ENCODE data around the gene GALNT11. TPM values are rescaled to one million over a fixed set of nuclear protein-coding genes. Genes with fewer than 3 reads are reported as not detected.
A peak's percentile ranks its signal among the peaks of the same experiment; 100 is the strongest.
"Not testable (repeated sequence)": the region's sequence is repeated elsewhere in the genome, so short reads cannot be mapped to it uniquely, and the experiment has no call there.

GALNT11 gene
- total and polyA plus RNA-seq, 7 experiments from 2014 or later, result 16.0 to 41.3 (median 25.6) TPM

DNA sequence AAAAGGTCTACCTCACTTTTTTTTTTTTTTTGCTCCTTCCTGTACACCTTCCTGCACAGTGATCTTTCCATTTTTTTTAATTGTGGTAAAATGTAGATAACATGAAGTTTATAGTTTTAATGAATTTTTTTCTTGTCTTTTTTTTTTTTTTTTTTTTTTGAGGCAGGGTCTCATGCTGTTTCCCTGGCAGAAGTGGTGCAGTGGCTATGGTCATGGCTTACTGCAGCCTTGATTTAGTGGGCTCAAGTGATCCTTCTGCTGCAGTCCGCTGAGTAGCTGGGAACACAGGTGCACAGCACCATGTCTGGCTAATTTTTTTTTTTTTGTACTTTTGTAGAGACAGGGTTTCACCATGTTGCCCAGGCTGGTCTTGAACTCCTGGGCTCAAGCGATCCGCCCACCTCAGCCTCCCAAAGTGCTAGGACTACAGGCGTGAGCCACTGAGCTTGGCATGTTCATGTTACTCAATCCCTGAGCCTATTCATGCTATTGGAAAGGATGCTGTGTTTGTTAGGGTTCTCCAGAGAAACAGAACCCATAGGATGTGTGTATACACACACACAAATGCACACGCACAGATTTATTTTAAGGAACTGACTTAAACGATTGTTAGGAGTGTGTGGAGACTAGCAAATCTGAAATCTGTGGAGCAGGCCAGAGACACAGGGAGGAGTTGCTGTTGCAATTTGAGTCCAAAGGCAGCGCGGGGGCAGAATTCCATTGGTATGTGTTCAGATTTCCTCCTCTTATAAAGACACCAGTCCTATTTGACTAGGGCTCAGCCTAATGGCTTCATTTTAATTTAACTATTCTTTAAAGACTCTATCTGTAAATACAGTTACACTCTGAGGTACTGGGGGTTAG is 29.1 kb downstream of the GALNT11 start:
- H3K36me3 Mint-ChIP-seq, result peaks cover 4 to 40% (median 20%) of the 10 kb centered on the region in 5 donors
- intact Hi-C loops (cut with micrococcal nuclease), result no loop called here
- no peaks in the 10 kb centered on the region for H3K36me3 ChIP-seq (ENCODE audit: control insufficient read depth in 2 of 3, insufficient read depth in 3 of 3, low read length in 3 of 3)
- H3K27ac ChIP-seq (ENCODE audit: low read depth, low read length), result no peak overlapping the region
- H3K9me3 ChIP-seq (ENCODE audit: control insufficient read depth in 2 of 3, low read length in 3 of 3), result no peaks in the 10 kb centered on the region
- H3K9me3 Mint-ChIP-seq, result peaks cover 0 to 6% (median 0%) of the 10 kb centered on the region in 11 donors
- POLR2A ChIA-PET, result no interaction called here
- H3K4me1 ChIP-seq (ENCODE audit: control insufficient read depth in 2 of 2, insufficient read depth in 2 of 2, low read length in 2 of 2), result no peaks in the 10 kb centered on the region
- ATAC-seq (no peak), DNase-seq (no peak)
- no peaks in the 10 kb centered on the region for H3K27me3 Mint-ChIP-seq
- H3K4me1 Mint-ChIP-seq, result peaks cover 0 to 44% (median 20%) of the 10 kb centered on the region in 7 donors
- H3K27ac Mint-ChIP-seq, result no peak overlapping the region
- no peaks in the 10 kb centered on the region for H3K27me3 ChIP-seq (ENCODE audit: control insufficient read depth in 2 of 2, insufficient read depth in 2 of 2, low read length in 2 of 2)
- H3K4me3 Mint-ChIP-seq, result no peak overlapping the region
- H3K4me3 ChIP-seq (ENCODE audit: low read length), result no peak overlapping the region
- CTCF ChIA-PET, result interaction anchor here (0.7 kb wide), 1 partner anchor 30 kb away, joined by 3 read pairs; no protein-coding TSS in a partner anchor

DNA sequence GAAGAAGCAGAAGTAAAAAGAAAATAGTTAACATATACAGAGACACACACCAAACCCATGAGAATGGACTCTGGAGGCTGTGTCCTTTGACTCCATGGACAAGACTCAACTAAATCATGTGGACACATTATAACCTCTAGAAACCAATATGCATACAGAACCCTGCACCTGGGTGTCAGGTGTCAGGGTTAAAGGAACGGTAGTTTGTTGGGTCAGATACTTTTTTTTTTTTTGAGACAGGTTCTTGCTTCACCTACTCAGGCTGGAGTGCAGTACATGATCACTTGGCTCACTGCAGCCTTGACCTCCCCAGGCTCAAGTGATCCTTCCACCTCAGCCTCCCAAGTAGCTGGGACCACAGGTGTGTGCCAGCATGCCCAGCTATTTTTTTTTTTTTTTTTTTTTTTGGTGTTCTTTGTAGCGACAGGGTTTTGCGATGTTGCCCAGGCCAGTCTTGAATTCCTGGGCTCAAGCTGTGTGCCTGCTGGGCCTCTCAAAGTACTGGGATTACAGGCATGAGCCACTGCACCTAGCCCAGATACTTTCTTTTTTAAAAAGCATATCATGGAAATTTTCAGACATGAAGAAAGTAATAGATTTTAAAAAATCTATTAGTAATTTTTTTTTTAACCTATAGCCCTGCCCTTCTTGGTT is 31.3 kb downstream of the GALNT11 start:
- Histone ChIP-seq H3K4me3 (ENCODE audit: low read length) (no peak overlapping the region), H3K9me3 (ENCODE audit: control insufficient read depth in 2 of 3, low read length in 3 of 3) (no peaks in the 10 kb centered on the region), H3K4me1 (ENCODE audit: control insufficient read depth in 2 of 2, insufficient read depth in 2 of 2, low read length in 2 of 2) (no peaks in the 10 kb centered on the region), H3K27me3 (ENCODE audit: control insufficient read depth in 2 of 2, insufficient read depth in 2 of 2, low read length in 2 of 2) (no peaks in the 10 kb centered on the region), H3K27ac (ENCODE audit: low read depth, low read length) (no peak overlapping the region), H3K36me3 (ENCODE audit: control insufficient read depth in 2 of 3, insufficient read depth in 3 of 3, low read length in 3 of 3) (no peaks in the 10 kb centered on the region)
- CTCF ChIA-PET, result no interaction called here
- POLR2A ChIA-PET, result no interaction called here
- ATAC-seq (no peak), DNase-seq (no peak)
- Mint-ChIP-seq H3K4me1 (peaks cover 0 to 30% (median 15%) of the 10 kb centered on the region in 7 donors), H3K4me3 (no peak overlapping the region), H3K27me3 (no peaks in the 10 kb centered on the region), H3K36me3 (peaks cover 4 to 49% (median 25%) of the 10 kb centered on the region in 5 donors), H3K9me3 (peaks cover 0 to 6% (median 0%) of the 10 kb centered on the region in 11 donors), H3K27ac (no peak overlapping the region)
- intact Hi-C loops (cut with micrococcal nuclease), result no loop called here

- Histone ChIP-seq H3K9me3 (ENCODE audit: control insufficient read depth in 2 of 3, low read length in 3 of 3) (no peaks in the 10 kb centered on the region), H3K27ac (ENCODE audit: low read depth, low read length) (no peak overlapping the region), H3K4me1 (ENCODE audit: control insufficient read depth in 2 of 2, insufficient read depth in 2 of 2, low read length in 2 of 2) (no peaks in the 10 kb centered on the region), H3K27me3 (ENCODE audit: control insufficient read depth in 2 of 2, insufficient read depth in 2 of 2, low read length in 2 of 2) (no peaks in the 10 kb centered on the region), H3K4me3 (ENCODE audit: low read length) (no peak overlapping the region), H3K36me3 (ENCODE audit: control insufficient read depth in 2 of 3, insufficient read depth in 3 of 3, low read length in 3 of 3) (no peaks in the 10 kb centered on the region)
- Mint-ChIP-seq H3K27me3 (no peaks in the 10 kb centered on the region), H3K36me3 (peaks cover 12 to 59% (median 28%) of the 10 kb centered on the region in 5 donors), H3K27ac (no peak overlapping the region), H3K9me3 (peaks cover 0 to 10% (median 4%) of the 10 kb centered on the region in 11 donors), H3K4me1 (peaks cover 0 to 36% (median 22%) of the 10 kb centered on the region in 7 donors), H3K4me3 (no peak overlapping the region)
- POLR2A ChIA-PET, result no interaction called here
- CTCF ChIA-PET, result interaction anchor here (0.6 to 0.7 kb wide), 2 partner anchors 25 to 309 kb away, joined by 3 read pairs; no protein-coding TSS in a partner anchor
- no peak for ATAC-seq
- no peak for DNase-seq
- intact Hi-C loops (cut with micrococcal nuclease), result no loop called here
Observed at GRCh38 chr7:152059311-152059710, 33.8 kb downstream of the GALNT11 start.

DNA sequence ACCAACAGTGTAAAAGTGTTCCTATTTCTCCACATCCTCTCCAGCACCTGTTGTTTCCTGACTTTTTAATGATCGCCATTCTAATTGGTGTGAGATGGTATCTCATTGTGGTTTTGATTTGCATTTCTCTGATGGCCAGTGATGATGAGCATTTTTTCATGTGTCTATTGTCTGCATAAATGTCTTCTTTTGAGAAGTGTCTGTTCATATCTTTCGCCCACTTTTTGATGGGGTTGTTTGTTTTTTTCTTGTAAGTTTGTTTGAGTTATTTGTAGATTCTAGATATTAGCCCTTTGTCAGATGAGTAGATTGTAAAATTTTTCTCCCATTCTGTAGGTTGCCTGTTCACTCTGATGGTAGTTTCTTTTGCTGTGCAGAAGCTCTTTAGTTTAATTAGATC is 35.6 kb downstream of the GALNT11 start:
- Mint-ChIP-seq H3K9me3 (peaks cover 0 to 21% (median 6%) of the 10 kb centered on the region in 11 donors), H3K36me3 (peaks cover 14 to 66% (median 38%) of the 10 kb centered on the region in 5 donors), H3K4me1 (peaks cover 0 to 36% (median 30%) of the 10 kb centered on the region in 7 donors)
- H3K27ac ChIP-seq (ENCODE audit: low read depth, low read length); DNase-seq; H3K27me3 Mint-ChIP-seq; POLR2A ChIA-PET; CTCF ChIA-PET; H3K4me1 ChIP-seq (ENCODE audit: control insufficient read depth in 2 of 2, insufficient read depth in 2 of 2, low read length in 2 of 2); H3K4me3 ChIP-seq (ENCODE audit: low read length); H3K36me3 ChIP-seq (ENCODE audit: control insufficient read depth in 2 of 3, insufficient read depth in 3 of 3, low read length in 3 of 3); H3K4me3 Mint-ChIP-seq; H3K9me3 ChIP-seq (ENCODE audit: control insufficient read depth in 2 of 3, low read length in 3 of 3); ATAC-seq; H3K27me3 ChIP-seq (ENCODE audit: control insufficient read depth in 2 of 2, insufficient read depth in 2 of 2, low read length in 2 of 2); intact Hi-C loops (cut with micrococcal nuclease); H3K27ac Mint-ChIP-seq: not testable (repeated sequence)

GRCh38 chr7:152063192-152063591 is 37.7 kb downstream of the GALNT11 start:
- Mint-ChIP-seq H3K27ac (peak overlapping the region in 2 of 9 donors; percentile 6 to 56), H3K36me3 (peaks cover 19 to 74% (median 40%) of the 10 kb centered on the region in 5 donors), H3K4me1 (peaks cover 0 to 57% (median 45%) of the 10 kb centered on the region in 7 donors), H3K9me3 (peaks cover 0 to 26% (median 10%) of the 10 kb centered on the region in 11 donors)
- H3K27me3 Mint-ChIP-seq; H3K9me3 ChIP-seq (ENCODE audit: control insufficient read depth in 2 of 3, low read length in 3 of 3); H3K4me3 Mint-ChIP-seq; DNase-seq; H3K4me1 ChIP-seq (ENCODE audit: control insufficient read depth in 2 of 2, insufficient read depth in 2 of 2, low read length in 2 of 2); POLR2A ChIA-PET; H3K36me3 ChIP-seq (ENCODE audit: control insufficient read depth in 2 of 3, insufficient read depth in 3 of 3, low read length in 3 of 3); H3K27ac ChIP-seq (ENCODE audit: low read depth, low read length); intact Hi-C loops (cut with micrococcal nuclease); H3K27me3 ChIP-seq (ENCODE audit: control insufficient read depth in 2 of 2, insufficient read depth in 2 of 2, low read length in 2 of 2); H3K4me3 ChIP-seq (ENCODE audit: low read length); CTCF ChIA-PET; ATAC-seq: not testable (repeated sequence)

DNA sequence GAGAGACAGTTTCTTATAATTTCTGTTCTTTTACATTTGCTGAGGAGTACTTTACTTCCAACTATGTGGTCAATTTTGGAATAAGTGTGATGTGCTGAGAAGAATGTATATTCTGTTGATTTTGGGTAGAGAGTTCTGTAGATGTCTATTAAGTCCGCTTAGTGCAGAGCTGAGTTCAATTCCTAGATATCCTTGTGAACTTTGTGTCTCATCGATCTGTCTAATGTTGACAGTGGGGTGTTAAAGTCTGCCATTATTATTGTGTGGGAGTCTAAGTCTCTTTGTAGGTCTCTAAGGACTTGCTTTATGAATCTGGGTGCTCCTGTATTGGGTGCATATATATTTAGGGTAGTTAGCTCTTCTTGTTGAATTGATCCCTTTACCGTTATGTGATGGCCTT is 38.3 kb downstream of the GALNT11 start:
- POLR2A ChIA-PET; intact Hi-C loops (cut with micrococcal nuclease); CTCF ChIA-PET; H3K4me3 ChIP-seq (ENCODE audit: low read length); H3K9me3 ChIP-seq (ENCODE audit: control insufficient read depth in 2 of 3, low read length in 3 of 3); ATAC-seq; DNase-seq; H3K27me3 ChIP-seq (ENCODE audit: control insufficient read depth in 2 of 2, insufficient read depth in 2 of 2, low read length in 2 of 2); H3K27ac Mint-ChIP-seq; H3K36me3 ChIP-seq (ENCODE audit: control insufficient read depth in 2 of 3, insufficient read depth in 3 of 3, low read length in 3 of 3); H3K27ac ChIP-seq (ENCODE audit: low read depth, low read length); H3K27me3 Mint-ChIP-seq; H3K4me1 ChIP-seq (ENCODE audit: control insufficient read depth in 2 of 2, insufficient read depth in 2 of 2, low read length in 2 of 2): not testable (repeated sequence)
- Mint-ChIP-seq H3K4me3 (peak overlapping the region in 1 of 10 donors; percentile 19), H3K36me3 (peaks cover 19 to 73% (median 37%) of the 10 kb centered on the region in 5 donors), H3K9me3 (peaks cover 0 to 26% (median 6%) of the 10 kb centered on the region in 11 donors), H3K4me1 (peaks cover 0 to 61% (median 48%) of the 10 kb centered on the region in 7 donors)
